GM23338 (cell line): ENCODE results near the gene MEX3B. TPM values are rescaled to one million over a fixed set of nuclear protein-coding genes. Genes with fewer than 3 reads are reported as not detected.

Source experiments
- ATAC-seq: fragments of 200-7000 bp; cut with Tn5 transposase; 3 replicates; pipeline ENCODE4 v1.9.1; 2020
- DNase-seq: peaks from one replicate; pipeline ENCODE4 v3.0.0-alpha.2; 2015; ENCODE audit warnings: low spot score
- H2AFZ ChIP-seq: fragments of 200-600 bp; sonication (generic); 2 replicates; pipeline ENCODE4 v1.8.0; 2016; ENCODE audit warnings: antibody characterized with exemption, mild to moderate bottlenecking, moderate library complexity
- H3F3A ChIP-seq: fragments of 200-600 bp; sonication (generic); replicated peaks from 2 replicates; pipeline ENCODE4 v1.8.0; 2017; ENCODE audit warnings: antibody characterized with exemption, mixed run types, low read depth
- H3K27ac ChIP-seq: fragments of 200-600 bp; sonication (generic); 2 replicates; pipeline ENCODE4 v1.6.1; 2016; ENCODE audit warnings: low read depth
- H3K27me3 ChIP-seq: fragments of 200-600 bp; sonication (generic); 2 replicates; pipeline ENCODE4 v1.8.0; 2016; ENCODE audit warnings: mild to moderate bottlenecking, mixed run types, moderate library complexity; ENCODE audit not compliant: insufficient read depth
- H3K36me3 ChIP-seq: fragments of 200-600 bp; sonication (generic); 2 replicates; pipeline ENCODE4 v1.8.0; 2016; ENCODE audit warnings: mild to moderate bottlenecking; ENCODE audit not compliant: insufficient read depth
- H3K4me1 ChIP-seq: fragments of 200-600 bp; sonication (generic); 2 replicates; pipeline ENCODE4 v1.8.0; 2016; ENCODE audit warnings: mild to moderate bottlenecking, moderate library complexity; ENCODE audit not compliant: insufficient read depth
- H3K4me2 ChIP-seq: fragments of 200-600 bp; sonication (generic); 2 replicates; pipeline ENCODE4 v1.7.1; 2017; ENCODE audit warnings: mixed run types
- H3K4me3 ChIP-seq: fragments of 200-600 bp; sonication (generic); 2 replicates; pipeline ENCODE4 v1.6.1; 2016; ENCODE audit warnings: mixed run types
- H3K79me2 ChIP-seq: fragments of 200-600 bp; sonication (generic); replicated peaks from 2 replicates; pipeline ENCODE4 v1.8.0; 2017; ENCODE audit warnings: mild to moderate bottlenecking; ENCODE audit not compliant: insufficient read depth
- H3K9me2 ChIP-seq: fragments of 200-600 bp; sonication (generic); 2 replicates; pipeline ENCODE4 v1.8.0; 2017; ENCODE audit not compliant: insufficient read depth
- H4K20me1 ChIP-seq: fragments of 200-600 bp; sonication (generic); replicated peaks from 2 replicates; pipeline ENCODE4 v1.8.0; 2017; ENCODE audit warnings: mild to moderate bottlenecking; ENCODE audit not compliant: insufficient read depth
- H3K27ac Mint-ChIP-seq: 2 replicates; pipeline ENCODE4 v1.8.0; 2020; ENCODE audit warnings: inconsistent platforms, mild to moderate bottlenecking, moderate library complexity, mixed read lengths
- H3K27me3 Mint-ChIP-seq: 3 replicates; pipeline ENCODE4 v1.8.0; 2022; ENCODE audit warnings: low read depth, mild to moderate bottlenecking, moderate library complexity, mixed read lengths, inconsistent platforms; ENCODE audit not compliant: insufficient read depth, poor library complexity
- H3K36me3 Mint-ChIP-seq: 3 replicates; pipeline ENCODE4 v1.8.0; 2021; ENCODE audit warnings: low read depth, mild to moderate bottlenecking, inconsistent platforms, moderate library complexity, mixed read lengths
- H3K4me1 Mint-ChIP-seq: 3 replicates; pipeline ENCODE4 v1.8.0; 2020; ENCODE audit warnings: mild to moderate bottlenecking, inconsistent platforms, mixed read lengths
- H3K4me3 Mint-ChIP-seq: 3 replicates; pipeline ENCODE4 v1.8.0; 2021; ENCODE audit warnings: moderate library complexity, mild to moderate bottlenecking, inconsistent platforms, mixed read lengths
- H3K9me3 Mint-ChIP-seq: 3 replicates; pipeline ENCODE4 v1.8.0; 2020; ENCODE audit warnings: moderate library complexity, mild to moderate bottlenecking, inconsistent platforms, mixed read lengths
- CREB1 ChIP-seq: fragments of 250-450 bp; sonication (Bioruptor Pico); IDR thresholded peaks from 2 replicates; pipeline ENCODE4 v1.5.0; 2020; ENCODE audit warnings: low read depth, mild to moderate bottlenecking, moderate library complexity
- EZH2 ChIP-seq: fragments of 200-600 bp; sonication (generic); IDR thresholded peaks from one replicate; pipeline ENCODE4 v1.8.0; 2017; ENCODE audit warnings: antibody characterized with exemption, mild to moderate bottlenecking, low read depth; ENCODE audit not compliant: unreplicated experiment
- EZH2phosphoT487 ChIP-seq: fragments of 200-600 bp; sonication (generic); IDR thresholded peaks from one replicate; pipeline ENCODE4 v1.8.1; 2018; ENCODE audit warnings: antibody characterized with exemption; ENCODE audit not compliant: unreplicated experiment
- JUNB ChIP-seq: IDR thresholded peaks from one replicate; pipeline ENCODE4 v1.6.1; 2016; ENCODE audit warnings: antibody characterized with exemption; ENCODE audit not compliant: unreplicated experiment
- NANOG ChIP-seq: IDR thresholded peaks from 2 replicates; pipeline ENCODE4 v1.6.1; 2016; ENCODE audit warnings: antibody characterized with exemption, borderline replicate concordance
- POLR2AphosphoS5 ChIP-seq: IDR thresholded peaks from 2 replicates; pipeline ENCODE4 v1.6.1; 2016; ENCODE audit warnings: antibody characterized with exemption, low read depth
- STAT1 ChIP-seq: IDR thresholded peaks from one replicate; pipeline ENCODE4 v1.6.1; 2016; ENCODE audit warnings: antibody characterized with exemption; ENCODE audit not compliant: unreplicated experiment
- ZNF114 ChIP-seq: fragments of 250-450 bp; sonication (Bioruptor Pico); IDR thresholded peaks from 2 replicates; pipeline ENCODE4 v1.5.0; 2020; ENCODE audit warnings: mild to moderate bottlenecking, moderate library complexity
- ZNF331 ChIP-seq: fragments of 250-450 bp; sonication (Bioruptor Pico); IDR thresholded peaks from 2 replicates; pipeline ENCODE4 v1.5.0; 2020; ENCODE audit warnings: low read depth, mild to moderate bottlenecking, moderate library complexity
- polyA plus RNA-seq: library from polyadenylated mRNA; unstranded; fragments of >200 nt; fragmentation: Nextera tagmentation; extraction: Ambion mirVana; gene quantifications from 2 replicates; pipeline ENCODE4 v1.2.1, GENCODE V29; 2016
- total RNA-seq: library from RNA; depleted of rRNA; stranded (reverse); fragments of >200 nt; shearing (Covaris generic); gene quantifications from 2 replicates; pipeline ENCODE4 v1.2.3, GENCODE V29; 2014
- TF ChIP-seq, protein P1 (sequence below): IDR thresholded peaks from 2 replicates; pipeline ENCODE4 v1.6.1; 2016; ENCODE audit warnings: antibody characterized with exemption
- TF ChIP-seq, protein P2 (sequence below): fragments of 250-450 bp; sonication (Bioruptor Pico); IDR thresholded peaks from 2 replicates; pipeline ENCODE4 v1.5.0; 2020; ENCODE audit warnings: mild to moderate bottlenecking, moderate library complexity
- TF ChIP-seq, protein P3 (sequence below), 2 experiments: fragments of 200-600 bp in 1 of 2; sonication (generic) in 1 of 2; conservative IDR thresholded peaks; 2 replicates each; pipeline versions ENCODE4 v1.5.1 to v1.6.1; 2016 to 2017; ENCODE audit warnings: antibody characterized with exemption in 2 of 2, low read depth in 2 of 2, mild to moderate bottlenecking in 2 of 2, moderate library complexity in 1 of 2

Gene MEX3B
- total and polyA plus RNA-seq, 2 experiments from 2014 or later, result 5.3 to 15.7 TPM

DNA sequence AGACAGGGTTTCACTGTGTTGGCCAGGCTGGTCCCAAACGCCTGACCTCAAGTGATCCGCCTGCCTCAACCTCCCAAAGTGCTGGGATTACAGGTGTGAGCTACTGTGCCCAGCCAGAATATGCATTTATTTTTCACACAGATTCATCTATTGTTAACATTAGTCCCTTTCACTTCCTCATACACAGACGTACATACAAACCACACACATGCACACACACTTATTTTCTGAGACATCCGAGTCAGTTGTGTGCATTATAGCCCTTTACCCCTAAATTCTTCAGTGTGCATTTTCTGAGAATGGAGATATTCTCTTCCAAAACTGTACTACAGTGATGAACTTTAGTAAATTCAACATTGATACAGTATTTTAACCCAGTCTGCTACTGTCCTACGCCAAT, 15.0 kb upstream of the MEX3B start:
- H3K4me1 Mint-ChIP-seq, result peaks cover 51% of the 10 kb centered on the region
- Histone ChIP-seq H2AFZ (no peak overlapping the region), H3K4me3 (no peak overlapping the region), H3K27me3 (peaks cover 97% of the 10 kb centered on the region), H3K79me2 (no peaks in the 10 kb centered on the region), H4K20me1 (no peaks in the 10 kb centered on the region), H3F3A (peaks cover 4% of the 10 kb centered on the region; the same call in 1 of the 2 replicates), H3K9me2 (no peaks in the 10 kb centered on the region; the same call in 1 of the 2 replicates), H3K4me1 (peaks cover 51% of the 10 kb centered on the region), H3K27ac (no peak overlapping the region), H3K36me3 (no peaks in the 10 kb centered on the region; the same call in 1 of the 2 replicates), H3K4me2 (no peak overlapping the region)
- no peak for DNase-seq
- ATAC-seq, result no peak
- H3K27ac Mint-ChIP-seq, result no peak overlapping the region
- H3K36me3 Mint-ChIP-seq, result no peaks in the 10 kb centered on the region
- no peak overlapping the region for H3K4me3 Mint-ChIP-seq
- TF ChIP-seq NANOG, result no peak
- no peak for TF ChIP-seq EZH2
- no peak for TF ChIP-seq ZNF331
- no peak for TF ChIP-seq EZH2phosphoT487
- TF ChIP-seq, protein P1, sequence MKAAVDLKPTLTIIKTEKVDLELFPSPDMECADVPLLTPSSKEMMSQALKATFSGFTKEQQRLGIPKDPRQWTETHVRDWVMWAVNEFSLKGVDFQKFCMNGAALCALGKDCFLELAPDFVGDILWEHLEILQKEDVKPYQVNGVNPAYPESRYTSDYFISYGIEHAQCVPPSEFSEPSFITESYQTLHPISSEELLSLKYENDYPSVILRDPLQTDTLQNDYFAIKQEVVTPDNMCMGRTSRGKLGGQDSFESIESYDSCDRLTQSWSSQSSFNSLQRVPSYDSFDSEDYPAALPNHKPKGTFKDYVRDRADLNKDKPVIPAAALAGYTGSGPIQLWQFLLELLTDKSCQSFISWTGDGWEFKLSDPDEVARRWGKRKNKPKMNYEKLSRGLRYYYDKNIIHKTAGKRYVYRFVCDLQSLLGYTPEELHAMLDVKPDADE, result no peak
- no peak for TF ChIP-seq ZNF114 (CRISPR knock-in tag)
- TF ChIP-seq, protein P2, sequence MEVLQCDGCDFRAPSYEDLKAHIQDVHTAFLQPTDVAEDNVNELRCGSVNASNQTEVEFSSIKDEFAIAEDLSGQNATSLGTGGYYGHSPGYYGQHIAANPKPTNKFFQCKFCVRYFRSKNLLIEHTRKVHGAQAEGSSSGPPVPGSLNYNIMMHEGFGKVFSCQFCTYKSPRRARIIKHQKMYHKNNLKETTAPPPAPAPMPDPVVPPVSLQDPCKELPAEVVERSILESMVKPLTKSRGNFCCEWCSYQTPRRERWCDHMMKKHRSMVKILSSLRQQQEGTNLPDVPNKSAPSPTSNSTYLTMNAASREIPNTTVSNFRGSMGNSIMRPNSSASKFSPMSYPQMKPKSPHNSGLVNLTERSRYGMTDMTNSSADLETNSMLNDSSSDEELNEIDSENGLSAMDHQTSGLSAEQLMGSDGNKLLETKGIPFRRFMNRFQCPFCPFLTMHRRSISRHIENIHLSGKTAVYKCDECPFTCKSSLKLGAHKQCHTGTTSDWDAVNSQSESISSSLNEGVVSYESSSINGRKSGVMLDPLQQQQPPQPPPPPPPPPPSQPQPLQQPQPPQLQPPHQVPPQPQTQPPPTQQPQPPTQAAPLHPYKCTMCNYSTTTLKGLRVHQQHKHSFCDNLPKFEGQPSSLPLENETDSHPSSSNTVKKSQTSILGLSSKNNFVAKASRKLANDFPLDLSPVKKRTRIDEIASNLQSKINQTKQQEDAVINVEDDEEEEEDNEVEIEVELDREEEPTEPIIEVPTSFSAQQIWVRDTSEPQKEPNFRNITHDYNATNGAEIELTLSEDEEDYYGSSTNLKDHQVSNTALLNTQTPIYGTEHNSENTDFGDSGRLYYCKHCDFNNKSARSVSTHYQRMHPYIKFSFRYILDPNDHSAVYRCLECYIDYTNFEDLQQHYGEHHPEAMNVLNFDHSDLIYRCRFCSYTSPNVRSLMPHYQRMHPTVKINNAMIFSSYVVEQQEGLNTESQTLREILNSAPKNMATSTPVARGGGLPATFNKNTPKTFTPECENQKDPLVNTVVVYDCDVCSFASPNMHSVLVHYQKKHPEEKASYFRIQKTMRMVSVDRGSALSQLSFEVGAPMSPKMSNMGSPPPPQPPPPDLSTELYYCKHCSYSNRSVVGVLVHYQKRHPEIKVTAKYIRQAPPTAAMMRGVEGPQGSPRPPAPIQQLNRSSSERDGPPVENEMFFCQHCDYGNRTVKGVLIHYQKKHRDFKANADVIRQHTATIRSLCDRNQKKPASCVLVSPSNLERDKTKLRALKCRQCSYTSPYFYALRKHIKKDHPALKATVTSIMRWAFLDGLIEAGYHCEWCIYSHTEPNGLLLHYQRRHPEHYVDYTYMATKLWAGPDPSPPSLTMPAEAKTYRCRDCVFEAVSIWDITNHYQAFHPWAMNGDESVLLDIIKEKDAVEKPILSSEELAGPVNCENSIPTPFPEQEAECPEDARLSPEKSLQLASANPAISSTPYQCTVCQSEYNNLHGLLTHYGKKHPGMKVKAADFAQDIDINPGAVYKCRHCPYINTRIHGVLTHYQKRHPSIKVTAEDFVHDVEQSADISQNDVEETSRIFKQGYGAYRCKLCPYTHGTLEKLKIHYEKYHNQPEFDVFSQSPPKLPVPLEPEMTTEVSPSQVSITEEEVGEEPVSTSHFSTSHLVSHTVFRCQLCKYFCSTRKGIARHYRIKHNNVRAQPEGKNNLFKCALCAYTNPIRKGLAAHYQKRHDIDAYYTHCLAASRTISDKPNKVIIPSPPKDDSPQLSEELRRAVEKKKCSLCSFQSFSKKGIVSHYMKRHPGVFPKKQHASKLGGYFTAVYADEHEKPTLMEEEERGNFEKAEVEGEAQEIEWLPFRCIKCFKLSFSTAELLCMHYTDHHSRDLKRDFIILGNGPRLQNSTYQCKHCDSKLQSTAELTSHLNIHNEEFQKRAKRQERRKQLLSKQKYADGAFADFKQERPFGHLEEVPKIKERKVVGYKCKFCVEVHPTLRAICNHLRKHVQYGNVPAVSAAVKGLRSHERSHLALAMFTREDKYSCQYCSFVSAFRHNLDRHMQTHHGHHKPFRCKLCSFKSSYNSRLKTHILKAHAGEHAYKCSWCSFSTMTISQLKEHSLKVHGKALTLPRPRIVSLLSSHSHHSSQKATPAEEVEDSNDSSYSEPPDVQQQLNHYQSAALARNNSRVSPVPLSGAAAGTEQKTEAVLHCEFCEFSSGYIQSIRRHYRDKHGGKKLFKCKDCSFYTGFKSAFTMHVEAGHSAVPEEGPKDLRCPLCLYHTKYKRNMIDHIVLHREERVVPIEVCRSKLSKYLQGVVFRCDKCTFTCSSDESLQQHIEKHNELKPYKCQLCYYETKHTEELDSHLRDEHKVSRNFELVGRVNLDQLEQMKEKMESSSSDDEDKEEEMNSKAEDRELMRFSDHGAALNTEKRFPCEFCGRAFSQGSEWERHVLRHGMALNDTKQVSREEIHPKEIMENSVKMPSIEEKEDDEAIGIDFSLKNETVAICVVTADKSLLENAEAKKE (CRISPR knock-in tag), result no peak
- TF ChIP-seq, protein P3, sequence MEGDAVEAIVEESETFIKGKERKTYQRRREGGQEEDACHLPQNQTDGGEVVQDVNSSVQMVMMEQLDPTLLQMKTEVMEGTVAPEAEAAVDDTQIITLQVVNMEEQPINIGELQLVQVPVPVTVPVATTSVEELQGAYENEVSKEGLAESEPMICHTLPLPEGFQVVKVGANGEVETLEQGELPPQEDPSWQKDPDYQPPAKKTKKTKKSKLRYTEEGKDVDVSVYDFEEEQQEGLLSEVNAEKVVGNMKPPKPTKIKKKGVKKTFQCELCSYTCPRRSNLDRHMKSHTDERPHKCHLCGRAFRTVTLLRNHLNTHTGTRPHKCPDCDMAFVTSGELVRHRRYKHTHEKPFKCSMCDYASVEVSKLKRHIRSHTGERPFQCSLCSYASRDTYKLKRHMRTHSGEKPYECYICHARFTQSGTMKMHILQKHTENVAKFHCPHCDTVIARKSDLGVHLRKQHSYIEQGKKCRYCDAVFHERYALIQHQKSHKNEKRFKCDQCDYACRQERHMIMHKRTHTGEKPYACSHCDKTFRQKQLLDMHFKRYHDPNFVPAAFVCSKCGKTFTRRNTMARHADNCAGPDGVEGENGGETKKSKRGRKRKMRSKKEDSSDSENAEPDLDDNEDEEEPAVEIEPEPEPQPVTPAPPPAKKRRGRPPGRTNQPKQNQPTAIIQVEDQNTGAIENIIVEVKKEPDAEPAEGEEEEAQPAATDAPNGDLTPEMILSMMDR (conservative IDR thresholded peaks at IDR 0.05; ENCODE audit: low read depth in 2 of 2), result no peak
- TF ChIP-seq POLR2AphosphoS5, result no peak
- no peak for TF ChIP-seq CREB1 (CRISPR knock-in tag)
- TF ChIP-seq STAT1, result no peak
- no peak for TF ChIP-seq JUNB
- peaks cover 45% of the 10 kb centered on the region for H3K27me3 Mint-ChIP-seq
- H3K9me3 Mint-ChIP-seq, result no peaks in the 10 kb centered on the region
